ENCODE results near the gene FAM171A2. TPM values are rescaled to one million over a fixed set of nuclear protein-coding genes. Genes with fewer than 3 reads are reported as not detected.

Gene FAM171A2
- total and polyA plus RNA-seq, 4 donors = 0.08 to 1.1 (median 0.18) TPM; not detected in 1

DNA sequence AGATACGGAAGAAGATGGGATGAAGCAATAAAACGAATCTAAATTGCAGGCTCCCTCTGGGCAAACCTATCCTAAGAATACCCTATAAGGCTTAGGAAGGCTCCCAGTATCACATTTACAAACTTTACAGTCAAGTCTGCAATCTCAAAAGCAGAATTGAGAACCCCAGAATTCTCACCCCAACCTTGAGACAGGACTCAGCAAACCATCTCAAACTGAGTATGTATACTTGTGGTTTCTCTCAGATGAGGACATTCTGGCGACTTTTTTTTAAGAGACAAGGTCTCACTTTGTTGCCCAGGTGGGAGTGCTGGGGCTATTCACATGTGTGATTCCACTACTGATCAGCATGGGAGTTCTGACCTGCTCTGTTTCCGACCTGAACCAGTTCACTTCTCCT, 45.1 kb upstream of the FAM171A2 start:
- DNase-seq (ENCODE audit: low spot score) = no peak
- H3K4me3 ChIP-seq (ENCODE audit: low read depth in 1 of 3, low read length in 3 of 3) = no peak overlapping the region
- no peaks in the 10 kb centered on the region for H3K27me3 ChIP-seq (ENCODE audit: control insufficient read depth in 4 of 4, insufficient read depth in 4 of 4, low read length in 3 of 4)
- 95% methylated on average over 4 of the region's 4 CpGs for WGBS
- H3K9me3 ChIP-seq (ENCODE audit: control insufficient read depth in 4 of 4, low read length in 3 of 4) = no peaks in the 10 kb centered on the region
- H3K4me1 ChIP-seq (ENCODE audit: control insufficient read depth in 4 of 4, insufficient read depth in 4 of 4, low read length in 3 of 4) = no peaks in the 10 kb centered on the region
- H3K9ac ChIP-seq (ENCODE audit: low read depth in 1 of 2, low read length in 2 of 2) = no peak overlapping the region
- TF ChIP-seq EGR1 (IDR thresholded peaks at IDR 0.05; ENCODE audit: low read depth in 2 of 2) (no peak), FOXA2 (IDR thresholded peaks at IDR 0.05) (no peak), YY1 (IDR thresholded peaks at IDR 0.05) (no peak), SP1 (IDR thresholded peaks at IDR 0.05) (no peak), FOXA1 (IDR thresholded peaks at IDR 0.05) (no peak), RXRA (IDR thresholded peaks at IDR 0.05) (no peak), JUND (IDR thresholded peaks at IDR 0.05) (no peak)
- TF ChIP-seq, protein P1, sequence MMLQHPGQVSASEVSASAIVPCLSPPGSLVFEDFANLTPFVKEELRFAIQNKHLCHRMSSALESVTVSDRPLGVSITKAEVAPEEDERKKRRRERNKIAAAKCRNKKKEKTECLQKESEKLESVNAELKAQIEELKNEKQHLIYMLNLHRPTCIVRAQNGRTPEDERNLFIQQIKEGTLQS (IDR thresholded peaks at IDR 0.05) = no peak
- no peak overlapping the region for H3K27ac ChIP-seq (ENCODE audit: low read depth in 1 of 2, low read length in 2 of 2)
- H3K36me3 ChIP-seq (ENCODE audit: control insufficient read depth in 4 of 4, insufficient read depth in 3 of 4, low read depth in 1 of 4, low read length in 3 of 4) = peaks cover 0 to 15% (median 4%) of the 10 kb centered on the region in 4 donors

DNA sequence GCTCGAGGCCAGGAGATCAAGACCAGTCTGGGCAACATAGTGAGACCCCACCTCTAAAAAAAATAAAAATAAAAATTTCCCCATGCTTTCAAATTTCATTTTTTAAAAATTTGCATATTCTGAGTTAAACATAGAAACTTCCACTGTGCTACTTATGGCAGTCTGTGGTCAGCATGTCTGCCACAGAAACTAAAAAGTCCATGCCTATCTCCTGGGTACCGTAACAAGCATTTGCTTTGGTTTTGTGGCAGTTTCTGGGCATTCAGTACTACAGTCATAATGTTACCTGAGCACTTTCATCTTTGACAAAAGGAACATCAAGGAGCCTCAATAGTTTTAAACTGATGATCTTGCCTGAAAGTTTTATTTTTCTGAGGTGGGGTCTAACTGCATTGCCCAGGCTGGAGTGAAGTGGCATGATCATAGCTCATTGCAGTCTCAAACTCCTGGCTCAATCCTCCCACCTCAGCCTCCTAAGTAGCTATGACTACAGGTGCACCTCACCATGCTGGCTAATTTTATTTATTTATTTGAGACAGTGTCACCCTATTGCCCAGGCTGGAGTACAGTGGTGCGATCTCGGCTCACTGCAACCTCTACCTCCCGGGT, 39.0 kb upstream of the FAM171A2 start:
- DNase-seq (ENCODE audit: low spot score) = no peak
- 97% methylated on average over 5 of the region's 5 CpGs for WGBS
- Histone ChIP-seq H3K27ac (ENCODE audit: low read depth in 1 of 2, low read length in 2 of 2) (no peak overlapping the region), H3K36me3 (ENCODE audit: control insufficient read depth in 4 of 4, insufficient read depth in 3 of 4, low read depth in 1 of 4, low read length in 3 of 4) (peaks cover 12 to 43% (median 25%) of the 10 kb centered on the region in 4 donors), H3K4me3 (ENCODE audit: low read depth in 1 of 3, low read length in 3 of 3) (no peak overlapping the region), H3K27me3 (ENCODE audit: control insufficient read depth in 4 of 4, insufficient read depth in 4 of 4, low read length in 3 of 4) (no peaks in the 10 kb centered on the region), H3K4me1 (ENCODE audit: control insufficient read depth in 4 of 4, insufficient read depth in 4 of 4, low read length in 3 of 4) (no peaks in the 10 kb centered on the region), H3K9ac (ENCODE audit: low read depth in 1 of 2, low read length in 2 of 2) (no peak overlapping the region), H3K9me3 (ENCODE audit: control insufficient read depth in 4 of 4, low read length in 3 of 4) (no peaks in the 10 kb centered on the region)
- TF ChIP-seq HNF4G (IDR thresholded peaks at IDR 0.05) = no peak
- TF ChIP-seq TAF1 (conservative IDR thresholded peaks at IDR 0.05) = no peak
- TF ChIP-seq, protein P2, sequence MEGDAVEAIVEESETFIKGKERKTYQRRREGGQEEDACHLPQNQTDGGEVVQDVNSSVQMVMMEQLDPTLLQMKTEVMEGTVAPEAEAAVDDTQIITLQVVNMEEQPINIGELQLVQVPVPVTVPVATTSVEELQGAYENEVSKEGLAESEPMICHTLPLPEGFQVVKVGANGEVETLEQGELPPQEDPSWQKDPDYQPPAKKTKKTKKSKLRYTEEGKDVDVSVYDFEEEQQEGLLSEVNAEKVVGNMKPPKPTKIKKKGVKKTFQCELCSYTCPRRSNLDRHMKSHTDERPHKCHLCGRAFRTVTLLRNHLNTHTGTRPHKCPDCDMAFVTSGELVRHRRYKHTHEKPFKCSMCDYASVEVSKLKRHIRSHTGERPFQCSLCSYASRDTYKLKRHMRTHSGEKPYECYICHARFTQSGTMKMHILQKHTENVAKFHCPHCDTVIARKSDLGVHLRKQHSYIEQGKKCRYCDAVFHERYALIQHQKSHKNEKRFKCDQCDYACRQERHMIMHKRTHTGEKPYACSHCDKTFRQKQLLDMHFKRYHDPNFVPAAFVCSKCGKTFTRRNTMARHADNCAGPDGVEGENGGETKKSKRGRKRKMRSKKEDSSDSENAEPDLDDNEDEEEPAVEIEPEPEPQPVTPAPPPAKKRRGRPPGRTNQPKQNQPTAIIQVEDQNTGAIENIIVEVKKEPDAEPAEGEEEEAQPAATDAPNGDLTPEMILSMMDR (IDR thresholded peaks at IDR 0.05; ENCODE audit: low read depth, low read length, missing input control) = no peak
- TF ChIP-seq YY1 (IDR thresholded peaks at IDR 0.05) = no peak
- TF ChIP-seq FOXA2 (IDR thresholded peaks at IDR 0.05) = no peak

DNA sequence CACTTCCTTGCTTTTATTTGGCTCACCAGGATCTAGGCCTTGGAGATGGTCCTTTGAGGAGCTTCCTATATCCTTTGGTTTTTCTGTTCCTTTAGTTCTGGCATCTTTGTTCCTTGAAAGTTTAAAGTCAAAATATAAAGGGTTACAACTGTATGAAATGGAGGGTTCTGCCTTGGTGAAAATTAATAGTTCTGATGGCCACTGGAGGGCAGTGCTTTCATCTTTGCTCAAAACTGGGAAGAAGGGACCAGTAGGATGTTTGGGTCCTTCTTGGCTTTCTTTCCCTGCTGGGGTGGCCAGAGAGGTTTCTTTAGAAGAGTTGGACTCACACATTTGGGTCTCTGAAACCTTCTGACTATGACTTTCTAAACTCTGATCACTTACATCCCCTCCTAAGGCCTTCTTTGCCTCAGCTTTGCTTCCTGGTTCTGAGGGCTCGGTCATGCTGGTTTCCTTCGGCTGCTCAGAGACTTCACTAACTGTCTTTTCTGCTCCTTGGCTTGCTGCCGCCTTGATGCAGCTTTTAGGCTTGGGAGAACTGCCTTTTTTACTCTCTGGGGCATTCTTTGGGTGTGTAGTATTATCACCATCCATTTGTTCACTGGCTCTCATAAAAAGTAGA, 36.7 kb upstream of the FAM171A2 start:
- DNase-seq (ENCODE audit: low spot score) = no peak
- TF ChIP-seq RAD21 (IDR thresholded peaks at IDR 0.05) (peak; percentile 53 to 61), YY1 (IDR thresholded peaks at IDR 0.05) (no peak)
- TF ChIP-seq, protein P2 (IDR thresholded peaks at IDR 0.05; ENCODE audit: low read depth, low read length, missing input control) = peak; percentile 13
- Histone ChIP-seq H3K4me3 (ENCODE audit: low read depth in 1 of 3, low read length in 3 of 3) (no peak overlapping the region), H3K4me1 (ENCODE audit: control insufficient read depth in 4 of 4, insufficient read depth in 4 of 4, low read length in 3 of 4) (no peaks in the 10 kb centered on the region), H3K27ac (ENCODE audit: low read depth in 1 of 2, low read length in 2 of 2) (no peak overlapping the region), H3K9me3 (ENCODE audit: control insufficient read depth in 4 of 4, low read length in 3 of 4) (no peaks in the 10 kb centered on the region), H3K36me3 (ENCODE audit: control insufficient read depth in 4 of 4, insufficient read depth in 3 of 4, low read depth in 1 of 4, low read length in 3 of 4) (peaks cover 12 to 44% (median 24%) of the 10 kb centered on the region in 4 donors), H3K9ac (ENCODE audit: low read depth in 1 of 2, low read length in 2 of 2) (no peak overlapping the region), H3K27me3 (ENCODE audit: control insufficient read depth in 4 of 4, insufficient read depth in 4 of 4, low read length in 3 of 4) (no peaks in the 10 kb centered on the region)
- WGBS = 94% methylated on average over 3 of the region's 3 CpGs
